ENCODE measurements around the gene AHDC1.

DNA sequence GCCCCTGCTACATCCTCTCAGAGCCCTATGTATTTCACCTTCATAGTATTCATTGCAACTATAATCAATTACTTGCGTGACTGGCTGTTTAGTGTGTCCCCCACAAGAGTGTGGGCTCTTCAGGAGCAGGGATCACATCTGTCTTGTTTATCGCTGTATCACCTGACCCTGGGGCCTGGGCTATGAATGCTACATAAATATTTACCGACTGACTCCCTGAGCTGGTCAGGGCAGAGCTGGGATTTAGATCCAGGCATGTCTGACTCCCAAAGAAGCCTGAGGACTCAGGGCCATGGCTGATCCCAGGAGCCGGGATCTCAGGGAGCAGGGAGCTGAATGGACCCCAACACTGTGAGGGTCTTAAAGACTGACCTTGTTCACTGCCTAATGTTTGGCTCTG, 49.7 kb downstream of the AHDC1 start:
- TF ChIP-seq, protein P1, sequence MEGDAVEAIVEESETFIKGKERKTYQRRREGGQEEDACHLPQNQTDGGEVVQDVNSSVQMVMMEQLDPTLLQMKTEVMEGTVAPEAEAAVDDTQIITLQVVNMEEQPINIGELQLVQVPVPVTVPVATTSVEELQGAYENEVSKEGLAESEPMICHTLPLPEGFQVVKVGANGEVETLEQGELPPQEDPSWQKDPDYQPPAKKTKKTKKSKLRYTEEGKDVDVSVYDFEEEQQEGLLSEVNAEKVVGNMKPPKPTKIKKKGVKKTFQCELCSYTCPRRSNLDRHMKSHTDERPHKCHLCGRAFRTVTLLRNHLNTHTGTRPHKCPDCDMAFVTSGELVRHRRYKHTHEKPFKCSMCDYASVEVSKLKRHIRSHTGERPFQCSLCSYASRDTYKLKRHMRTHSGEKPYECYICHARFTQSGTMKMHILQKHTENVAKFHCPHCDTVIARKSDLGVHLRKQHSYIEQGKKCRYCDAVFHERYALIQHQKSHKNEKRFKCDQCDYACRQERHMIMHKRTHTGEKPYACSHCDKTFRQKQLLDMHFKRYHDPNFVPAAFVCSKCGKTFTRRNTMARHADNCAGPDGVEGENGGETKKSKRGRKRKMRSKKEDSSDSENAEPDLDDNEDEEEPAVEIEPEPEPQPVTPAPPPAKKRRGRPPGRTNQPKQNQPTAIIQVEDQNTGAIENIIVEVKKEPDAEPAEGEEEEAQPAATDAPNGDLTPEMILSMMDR (optimal IDR thresholded peaks at IDR 0.05 in 1 of 3, IDR thresholded peaks at IDR 0.05 in 1 of 3, conservative IDR thresholded peaks at IDR 0.05 in 1 of 3; ENCODE audit: extremely low read depth in 1 of 3, insufficient read depth in 2 of 3, low read length in 3 of 3): no peak
- no peak for TF ChIP-seq EZH2 (IDR thresholded peaks at IDR 0.05; ENCODE audit: low read length)
